Stimulated activated CD4-positive, alpha-beta T cell treated with anti-CD3 and anti-CD28 coated beads, TNF-alpha, amount 100 ng/mL, for 48 hours (primary cell): ENCODE results near the gene AGAP3.
A peak's percentile ranks its signal among the peaks of the same experiment; 100 is the strongest.
"Not testable (repeated sequence)": the region's sequence is repeated elsewhere in the genome, so short reads cannot be mapped to it uniquely, and the experiment has no call there.

Experiments used
- DNase-seq, 3 donors: peaks; one replicate each; pipeline ENCODE4 v3.0.0-alpha.2; 2020; ENCODE audit warnings: low read depth in 3 of 3

The AGAP3 gene

GRCh38 chr7:151085691-151086620, at the start of gene AGAP3:
TSS of gene AGAP3 (plus strand) at chr7:151086475. CDS start at chr7:151086742, 267 bp downstream.
- DNase-seq: no peak

GRCh38 chr7:151038951-151039849, 47.1 kb upstream of the AGAP3 start:
- peak; percentile 60 to 81 (median 65) for DNase-seq

- no peak for DNase-seq
Observed at GRCh38 chr7:151039850-151040548, 46.3 kb upstream of the AGAP3 start.

GRCh38 chr7:151040616-151041375, 45.5 kb upstream of the AGAP3 start:
- DNase-seq: no peak

- not testable (repeated sequence) for DNase-seq
Observed at GRCh38 chr7:151043449-151043848, 42.8 kb upstream of the AGAP3 start.

- no peak for DNase-seq
Observed at GRCh38 chr7:151043959-151044358, 42.3 kb upstream of the AGAP3 start.

GRCh38 chr7:151045262-151045661, 41.0 kb upstream of the AGAP3 start:
- DNase-seq: no peak

GRCh38 chr7:151045967-151046366, 40.3 kb upstream of the AGAP3 start:
- DNase-seq: no peak

- DNase-seq: no peak
Observed at GRCh38 chr7:151046603-151047573, 39.4 kb upstream of the AGAP3 start.

- DNase-seq: no peak
Observed at GRCh38 chr7:151047976-151048815, 38.1 kb upstream of the AGAP3 start, which contains the start of gene ASIC3. TSS of gene ASIC3 (plus strand) at chr7:151048531. CDS start at chr7:151048886, 355 bp downstream.

GRCh38 chr7:151048911-151049463, 37.3 kb upstream of the AGAP3 start:
- DNase-seq: no peak

GRCh38 chr7:151051108-151051507, 35.2 kb upstream of the AGAP3 start:
- DNase-seq: peak in 2 of 3 donors; percentile 20 to 28

GRCh38 chr7:151053096-151053495, 33.2 kb upstream of the AGAP3 start:
- no peak for DNase-seq

- no peak for DNase-seq
Observed at GRCh38 chr7:151053751-151054150, 32.5 kb upstream of the AGAP3 start.

GRCh38 chr7:151056283-151056665, 30.0 kb upstream of the AGAP3 start:
- no peak for DNase-seq

- DNase-seq: no peak
Observed at GRCh38 chr7:151056666-151057505, 29.4 kb upstream of the AGAP3 start.

- no peak for DNase-seq
Observed at GRCh38 chr7:151057506-151057988, 28.7 kb upstream of the AGAP3 start, which contains the start of gene CDK5. TSS of gene CDK5 (minus strand) at chr7:151057897. CDS start at chr7:151057848, 49 bp downstream.
